HG02973 (cell line): ENCODE measurements around the gene OR4A15.

Experiments
- ATAC-seq: cut with Tn5 transposase; IDR thresholded peaks from one replicate; pipeline ENCODE4 v1.9.1; 2021; ENCODE audit warnings: moderate library complexity; ENCODE audit not compliant: unreplicated experiment

The OR4A15 gene

GRCh38 chr11:55367674-55368073, at the start of gene OR4A15:
Gene OR4A15, plus strand, starts transcription at chr11:55367974. Its CDS starts 0 bp downstream, at chr11:55367974.
- no peak for ATAC-seq

- ATAC-seq: no peak
Observed at GRCh38 chr11:55324500-55324899, 43.3 kb upstream of the OR4A15 start.

GRCh38 chr11:55342901-55343300, 24.9 kb upstream of the OR4A15 start, which contains the start of gene OR4A16:
Gene OR4A16, plus strand, starts transcription at chr11:55343201. Its CDS starts 0 bp downstream, at chr11:55343201.
- no peak for ATAC-seq

GRCh38 chr11:55345306-55345705, 22.5 kb upstream of the OR4A15 start:
- no peak for ATAC-seq

- no peak for ATAC-seq
Observed at GRCh38 chr11:55349032-55349431, 18.7 kb upstream of the OR4A15 start.

- ATAC-seq: no peak
Observed at GRCh38 chr11:55357560-55358184, 10.1 kb upstream of the OR4A15 start.

- ATAC-seq: no peak
Observed at GRCh38 chr11:55401011-55401410, 33.2 kb downstream of the OR4A15 start.
